NCI-H446 (cell line): ENCODE results near the gene USP43.
A peak's percentile ranks its signal among the peaks of the same experiment; 100 is the strongest.

Experiments
- DNase-seq, 2 experiments: peaks; one replicate each; lab custom pipeline; 2025; lab: John Stamatoyannopoulos, UW

The USP43 gene

GRCh38 chr17:9703781-9704082, 58.4 kb downstream of the USP43 start:
- DNase-seq: no peak

GRCh38 chr17:9705745-9706144, 60.4 kb downstream of the USP43 start:
- no peak for DNase-seq

- DNase-seq: no peak
Measured at GRCh38 chr17:9707948-9708347, 62.6 kb downstream of the USP43 start.

GRCh38 chr17:9714801-9715200, 69.5 kb downstream of the USP43 start:
- no peak for DNase-seq

GRCh38 chr17:9715503-9716016, 70.2 kb downstream of the USP43 start:
- DNase-seq: no peak

- DNase-seq: peak in 1 of 2 experiments; percentile 2
Measured at GRCh38 chr17:9725575-9725974, 80.3 kb downstream of the USP43 start.

GRCh38 chr17:9726291-9726690, 81.0 kb downstream of the USP43 start:
- DNase-seq: no peak

- no peak for DNase-seq
Measured at GRCh38 chr17:9728005-9728404, 82.7 kb downstream of the USP43 start.

- DNase-seq: no peak
Measured at GRCh38 chr17:9728564-9728963, 83.2 kb downstream of the USP43 start.

- DNase-seq: peak in 1 of 2 experiments; percentile 53
Measured at GRCh38 chr17:9729034-9729650, 83.8 kb downstream of the USP43 start.

- DNase-seq: no peak
Measured at GRCh38 chr17:9729735-9730420, 84.6 kb downstream of the USP43 start.

GRCh38 chr17:9750524-9750923, 105.2 kb downstream of the USP43 start:
- DNase-seq: no peak

- no peak for DNase-seq
Measured at GRCh38 chr17:9755083-9755482, 109.8 kb downstream of the USP43 start.

GRCh38 chr17:9760266-9760665, 114.9 kb downstream of the USP43 start:
- DNase-seq: no peak

GRCh38 chr17:9763643-9764042, 118.3 kb downstream of the USP43 start:
- no peak for DNase-seq

GRCh38 chr17:9765322-9765721, 120.0 kb downstream of the USP43 start:
- DNase-seq: no peak

GRCh38 chr17:9766970-9767369, 121.7 kb downstream of the USP43 start:
- no peak for DNase-seq

GRCh38 chr17:9767432-9767991, 122.2 kb downstream of the USP43 start:
- no peak for DNase-seq

- DNase-seq: peak in 1 of 2 experiments; percentile 6
Measured at GRCh38 chr17:9768381-9768934, 123.1 kb downstream of the USP43 start.

GRCh38 chr17:9769036-9769695, 123.8 kb downstream of the USP43 start:
- no peak for DNase-seq

- DNase-seq: no peak
Measured at GRCh38 chr17:9771465-9771864, 126.1 kb downstream of the USP43 start.

- DNase-seq: no peak
Measured at GRCh38 chr17:9772658-9773057, 127.3 kb downstream of the USP43 start.

- DNase-seq: no peak
Measured at GRCh38 chr17:9776911-9777310, 131.6 kb downstream of the USP43 start.
